Keratinocyte (primary cell): ENCODE measurements around the gene LSM3. TPM values are rescaled to one million over a fixed set of nuclear protein-coding genes. Genes with fewer than 3 reads are reported as not detected.

Experiments
- DNase-seq: peaks from one replicate; pipeline ENCODE4 v3.0.0-alpha.2; 2011; ENCODE audit warnings: low read depth, missing footprints, low spot score
- FAIRE-seq: peaks from 2 replicates; lab custom pipeline; 2011; peaks lifted over from hg19 to GRCh38; lab: Jason Lieb, UNC
- H2AFZ ChIP-seq: 2 replicates; pipeline ENCODE4 v1.6.0; 2012; ENCODE audit warnings: low read length, control low read depth, inconsistent platforms; ENCODE audit not compliant: control insufficient read depth
- H3K27ac ChIP-seq: 2 replicates; pipeline ENCODE4 v1.5.1; 2011; ENCODE audit warnings: low read length; ENCODE audit not compliant: control insufficient read depth, insufficient read depth
- H3K27me3 ChIP-seq: 3 replicates; pipeline ENCODE4 v1.6.0; 2011; ENCODE audit warnings: low read length; ENCODE audit not compliant: control insufficient read depth, insufficient read depth; ENCODE audit errors: extremely low read depth
- H3K36me3 ChIP-seq, 2 experiments: 2 replicates in 1 of 2; 3 replicates in 1 of 2; pipeline ENCODE4 v1.5.1; 2011; ENCODE audit warnings: low read length in 2 of 2, mild to moderate bottlenecking in 1 of 2; ENCODE audit not compliant: control insufficient read depth in 2 of 2, insufficient read depth in 2 of 2; ENCODE audit errors: extremely low read depth in 1 of 2
- H3K4me1 ChIP-seq: 3 replicates; pipeline ENCODE4 v1.5.1; 2011; ENCODE audit warnings: low read length; ENCODE audit not compliant: control insufficient read depth, insufficient read depth; ENCODE audit errors: extremely low read depth
- H3K4me2 ChIP-seq: 3 replicates; pipeline ENCODE4 v1.6.0; 2011; ENCODE audit warnings: low read depth, low read length; ENCODE audit not compliant: control insufficient read depth, insufficient read depth; ENCODE audit errors: extremely low read depth
- H3K4me3 ChIP-seq, 3 experiments: fragments of 200-600 bp in 1 of 3; sonication (generic) in 1 of 3; 2 replicates in 2 of 3; 3 replicates in 1 of 3; pipeline ENCODE4 v1.5.1; 2011 to 2016; ENCODE audit warnings: low read length in 3 of 3, mild to moderate bottlenecking in 3 of 3, control low read depth in 2 of 3, inconsistent platforms in 1 of 3, low read depth in 1 of 3, mixed read lengths in 1 of 3, mixed run types in 1 of 3, moderate library complexity in 1 of 3; ENCODE audit not compliant: control insufficient read depth in 2 of 3, insufficient read depth in 2 of 3; ENCODE audit errors: extremely low read depth in 1 of 3
- H3K79me2 ChIP-seq: 2 replicates; pipeline ENCODE4 v1.6.0; 2012; ENCODE audit warnings: low read length; ENCODE audit not compliant: control insufficient read depth, insufficient read depth
- H3K9ac ChIP-seq: 3 replicates; pipeline ENCODE4 v1.6.0; 2011; ENCODE audit warnings: low read length; ENCODE audit not compliant: control insufficient read depth, insufficient read depth; ENCODE audit errors: extremely low read depth
- H3K9me1 ChIP-seq: 3 replicates; pipeline ENCODE4 v1.6.0; 2011; ENCODE audit warnings: low read length; ENCODE audit not compliant: control insufficient read depth, insufficient read depth; ENCODE audit errors: extremely low read depth
- H3K9me3 ChIP-seq: 2 replicates; pipeline ENCODE4 v1.5.1; 2012; ENCODE audit warnings: low read depth, low read length; ENCODE audit not compliant: control insufficient read depth
- H4K20me1 ChIP-seq: 3 replicates; pipeline ENCODE4 v1.6.0; 2011; ENCODE audit warnings: low read length; ENCODE audit not compliant: control insufficient read depth, insufficient read depth; ENCODE audit errors: extremely low read depth
- CTCF ChIP-seq, 3 experiments: IDR thresholded peaks in 1 of 3; conservative IDR thresholded peaks in 1 of 3; optimal IDR thresholded peaks in 1 of 3; 2 replicates in 2 of 3; 3 replicates in 1 of 3; pipeline versions ENCODE3 to v1.5.1; 2011; ENCODE audit warnings: low read length in 3 of 3, mild to moderate bottlenecking in 3 of 3, moderate library complexity in 2 of 3, control low read depth in 1 of 3, inconsistent platforms in 1 of 3; ENCODE audit not compliant: insufficient read depth in 2 of 3; ENCODE audit errors: extremely low read depth in 1 of 3
- EZH2 ChIP-seq: IDR thresholded peaks from one replicate; pipeline ENCODE4 v1.6.1; 2012; ENCODE audit warnings: inconsistent platforms, mild to moderate bottlenecking, low read length, moderate library complexity
- dilution Hi-C: fragments of 300-500 bp; cut with MboI; formaldehyde crosslinking; loops from one replicate; pipeline ENCODE4 v1.7.0; 2020; ENCODE audit warnings: low sequenced_read_pairs; ENCODE audit not compliant: extremely low pct_ligation_motif_present
- polyA plus RNA-seq, 5 experiments: library from polyadenylated mRNA; depleted of rRNA in 3 of 5; stranded (reverse) in 3 of 5; stranded (forward) in 1 of 5; unstranded in 1 of 5; fragments of >200 nt; gene quantifications; 1 replicate in 1 of 5; 2 replicates in 3 of 5; 3 replicates in 1 of 5; pipeline versions ENCODE4 v1.2.1 to v1.2.3, GENCODE V29; 2011 to 2012; ENCODE audit warnings: missing spikeins in 2 of 5, low read depth in 1 of 5, low replicate concordance in 1 of 5

The LSM3 gene
- polyA plus RNA-seq, 1 donor (not counting 4 experiments of a cell fraction or from before 2014, with no cell fraction given) = 26.1 TPM

GRCh38 chr3:14174483-14174882 is 4.1 kb upstream of the LSM3 start:
- H3K4me2 ChIP-seq = peak overlapping the region; percentile 100
- no peaks in the 10 kb centered on the region for H3K9me3 ChIP-seq
- H4K20me1 ChIP-seq = no peaks in the 10 kb centered on the region
- no peaks in the 10 kb centered on the region for H3K27me3 ChIP-seq
- DNase-seq (no peak), FAIRE-seq (no peak)
- no peak overlapping the region for H3K9ac ChIP-seq
- peak overlapping the region in 1 of 3 experiments; percentile 46 for H3K4me3 ChIP-seq
- peaks cover 8 to 21% of the 10 kb centered on the region in 2 experiments for H3K36me3 ChIP-seq
- dilution Hi-C loops = no loop called here
- H2AFZ ChIP-seq = no peak overlapping the region
- peak overlapping the region; percentile 66 for H3K27ac ChIP-seq
- peaks cover 4% of the 10 kb centered on the region for H3K9me1 ChIP-seq
- peaks cover 58% of the 10 kb centered on the region for H3K79me2 ChIP-seq
- TF ChIP-seq CTCF (optimal IDR thresholded peaks at IDR 0.05 in 1 of 3, IDR thresholded peaks at IDR 0.05 in 1 of 3, conservative IDR thresholded peaks at IDR 0.05 in 1 of 3; ENCODE audit: extremely low read depth in 1 of 3, insufficient read depth in 2 of 3, low read length in 3 of 3) (no peak), EZH2 (no peak)
- peaks cover 58% of the 10 kb centered on the region for H3K4me1 ChIP-seq

GRCh38 chr3:14175383-14176037 is 3.1 kb upstream of the LSM3 start:
- no peak for DNase-seq

More at GRCh38 chr3:14175383-14176037, 3.1 kb upstream of the LSM3 start:
- H3K79me2 ChIP-seq = peaks cover 66% of the 10 kb centered on the region
- H2AFZ ChIP-seq = no peak overlapping the region
- peaks cover 8 to 11% of the 10 kb centered on the region in 2 experiments for H3K36me3 ChIP-seq
- no peaks in the 10 kb centered on the region for H4K20me1 ChIP-seq
- H3K9me1 ChIP-seq = peaks cover 4% of the 10 kb centered on the region
- peak overlapping the region; percentile 100 for H3K4me2 ChIP-seq
- TF ChIP-seq CTCF (optimal IDR thresholded peaks at IDR 0.05 in 1 of 3, IDR thresholded peaks at IDR 0.05 in 1 of 3, conservative IDR thresholded peaks at IDR 0.05 in 1 of 3; ENCODE audit: extremely low read depth in 1 of 3, insufficient read depth in 2 of 3, low read length in 3 of 3) = no peak
- H3K9ac ChIP-seq = peak overlapping the region; percentile 35
- peaks cover 57% of the 10 kb centered on the region for H3K4me1 ChIP-seq
- H3K27me3 ChIP-seq = no peaks in the 10 kb centered on the region
- H3K9me3 ChIP-seq = no peaks in the 10 kb centered on the region
- peak overlapping the region in 1 of 3 experiments; percentile 50 for H3K4me3 ChIP-seq
- FAIRE-seq = no peak
- dilution Hi-C loops = no loop called here
- H3K27ac ChIP-seq = peak overlapping the region; percentile 66
